ENCODE results near the gene AK4. TPM values are rescaled to one million over a fixed set of nuclear protein-coding genes. Genes with fewer than 3 reads are reported as not detected.

The AK4 gene
- total RNA-seq, 2 experiments from 2014 or later: 0.08 to 0.14 TPM

DNA sequence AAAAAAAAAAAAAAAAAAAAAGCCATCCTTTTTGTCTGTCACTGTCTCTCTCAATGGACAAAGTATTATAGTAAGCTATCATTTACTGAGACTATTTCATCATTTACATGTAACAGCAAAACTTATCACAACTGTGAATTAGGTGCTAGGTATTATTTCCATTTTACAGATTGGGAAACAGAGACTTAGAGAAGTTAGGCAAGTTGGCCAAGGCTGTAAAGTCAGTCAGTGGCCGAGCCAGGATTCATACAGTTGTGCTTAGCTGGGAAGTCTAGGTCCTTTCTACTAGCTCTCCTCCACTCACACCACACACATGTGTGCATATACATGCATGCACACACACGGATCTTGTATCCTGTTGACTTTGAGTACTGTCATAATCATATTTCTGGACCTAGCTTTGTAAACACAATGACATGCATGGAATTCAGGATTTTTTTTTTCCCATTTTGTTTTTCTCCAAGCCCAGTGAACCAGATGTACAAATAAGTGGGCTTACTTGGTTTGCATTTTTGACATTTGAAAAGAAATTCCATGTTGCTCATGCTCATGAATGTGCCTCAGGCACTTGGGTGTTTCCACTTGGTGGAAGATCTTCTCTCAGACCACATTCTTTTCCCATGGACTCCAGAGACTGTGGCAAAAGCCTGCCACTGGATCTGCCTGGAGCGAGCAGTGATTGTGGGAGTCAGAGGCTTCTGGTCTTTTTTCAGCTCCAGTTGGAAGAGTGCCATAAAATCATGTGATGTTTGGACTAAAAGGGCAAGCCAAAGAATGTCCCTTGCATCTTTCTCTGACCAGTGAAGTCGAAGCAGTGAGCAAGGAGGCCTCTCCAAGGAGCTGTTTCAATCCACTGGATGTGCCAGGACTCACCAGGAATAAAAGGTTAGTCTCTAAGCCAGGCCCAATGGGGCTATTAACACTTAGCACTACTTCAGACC lies 99.7 kb downstream of the AK4 start:
- H3K9me3 Mint-ChIP-seq: no peaks in the 10 kb centered on the region
- H3K4me1 ChIP-seq (ENCODE audit: insufficient read depth, low read length): no peaks in the 10 kb centered on the region
- ATAC-seq (ENCODE audit: poor library complexity) (no peak), DNase-seq (no peak)
- intact Hi-C loops (cut with DNase I, micrococcal nuclease): no loop called here
- no peak overlapping the region for H3K27ac Mint-ChIP-seq
- no peaks in the 10 kb centered on the region for H3K36me3 Mint-ChIP-seq (ENCODE audit: low read depth)
- H3K36me3 ChIP-seq (ENCODE audit: insufficient read depth, low read length): no peaks in the 10 kb centered on the region
- H3K4me3 Mint-ChIP-seq: no peak overlapping the region
- H3K4me1 Mint-ChIP-seq (ENCODE audit: low read depth): no peaks in the 10 kb centered on the region
- H3K4me3 ChIP-seq (ENCODE audit: low read length): no peak overlapping the region
- TF ChIP-seq CTCF (IDR thresholded peaks at IDR 0.05): no peak
- ChIA-PET CTCF (no interaction called here), POLR2A (no interaction called here)
- H3K27ac ChIP-seq (ENCODE audit: low read depth in 1 of 2, low read length in 2 of 2): no peak overlapping the region
- H3K9me3 ChIP-seq (ENCODE audit: control insufficient read depth in 1 of 2, insufficient read depth in 1 of 2, low read length in 2 of 2): no peaks in the 10 kb centered on the region
- peaks cover 38% of the 10 kb centered on the region for H3K27me3 Mint-ChIP-seq
- peaks cover 0 to 24% of the 10 kb centered on the region in 2 experiments for H3K27me3 ChIP-seq (ENCODE audit: control insufficient read depth in 1 of 2, insufficient read depth in 2 of 2, low read length in 2 of 2)

DNA sequence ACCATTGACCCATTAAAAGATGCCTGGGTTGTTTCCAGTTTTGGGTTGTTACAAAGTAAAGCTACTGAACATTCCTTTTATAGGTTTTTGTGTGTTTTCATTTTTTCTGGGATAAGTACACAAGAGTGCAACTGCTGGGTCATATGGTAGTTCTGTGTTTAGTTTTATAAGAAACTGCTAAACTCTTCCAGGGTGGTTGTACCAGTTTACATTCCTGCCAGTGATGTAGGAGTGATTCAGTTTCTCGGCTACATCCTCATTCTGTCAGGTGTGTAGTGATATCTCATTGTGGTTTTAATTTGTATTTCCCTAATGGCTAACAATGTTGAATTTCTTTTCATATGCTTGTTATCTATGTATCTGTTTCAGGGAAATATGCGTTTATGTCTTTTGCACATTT lies 102.8 kb downstream of the AK4 start:
- no peak for DNase-seq
- intact Hi-C loops (cut with DNase I, micrococcal nuclease): loop anchor here in 1 of 2 experiments (5.0 kb wide), 1 partner anchor 171 kb away; the partner anchor contains the start of genes LEPR and LEPROT
- peaks cover 12% of the 10 kb centered on the region for H3K4me1 Mint-ChIP-seq (ENCODE audit: low read depth)
- Histone ChIP-seq H3K36me3 (ENCODE audit: insufficient read depth, low read length) (no peaks in the 10 kb centered on the region), H3K4me1 (ENCODE audit: insufficient read depth, low read length) (peaks cover 21% of the 10 kb centered on the region), H3K27ac (ENCODE audit: low read depth in 1 of 2, low read length in 2 of 2) (no peak overlapping the region), H3K9me3 (ENCODE audit: control insufficient read depth in 1 of 2, insufficient read depth in 1 of 2, low read length in 2 of 2) (no peaks in the 10 kb centered on the region), H3K4me3 (ENCODE audit: low read length) (no peak overlapping the region), H3K27me3 (ENCODE audit: control insufficient read depth in 1 of 2, insufficient read depth in 2 of 2, low read length in 2 of 2) (peaks cover 3 to 5% of the 10 kb centered on the region in 2 experiments)
- TF ChIP-seq CTCF (IDR thresholded peaks at IDR 0.05): no peak
- CTCF ChIA-PET: no interaction called here
- H3K27ac Mint-ChIP-seq: no peak overlapping the region
- no peak overlapping the region for H3K4me3 Mint-ChIP-seq
- H3K9me3 Mint-ChIP-seq: no peaks in the 10 kb centered on the region
- ATAC-seq (ENCODE audit: poor library complexity): no peak
- peaks cover 3% of the 10 kb centered on the region for H3K36me3 Mint-ChIP-seq (ENCODE audit: low read depth)
- POLR2A ChIA-PET: interaction anchor here (1.7 kb wide), 1 partner anchor 169 kb away, joined by 4 read pairs; the partner anchor contains the start of genes LEPR and LEPROT
- peaks cover 26% of the 10 kb centered on the region for H3K27me3 Mint-ChIP-seq

- TF ChIP-seq CTCF (IDR thresholded peaks at IDR 0.05): no peak
- intact Hi-C loops (cut with DNase I, micrococcal nuclease): loop anchor here (2.0 to 5.0 kb wide), 2 partner anchors 167 to 168 kb away; partner anchors contain the start of genes LEPR (in 2 of the 2) and LEPROT (in 2 of the 2)
- Mint-ChIP-seq H3K9me3 (no peaks in the 10 kb centered on the region), H3K27me3 (peaks cover 15% of the 10 kb centered on the region), H3K4me3 (peak overlapping the region; percentile 91), H3K36me3 (ENCODE audit: low read depth) (peaks cover 3% of the 10 kb centered on the region), H3K27ac (peak overlapping the region; percentile 57), H3K4me1 (ENCODE audit: low read depth) (peaks cover 12% of the 10 kb centered on the region)
- Histone ChIP-seq H3K9me3 (ENCODE audit: control insufficient read depth in 1 of 2, insufficient read depth in 1 of 2, low read length in 2 of 2) (no peaks in the 10 kb centered on the region), H3K36me3 (ENCODE audit: insufficient read depth, low read length) (no peaks in the 10 kb centered on the region), H3K4me3 (ENCODE audit: low read length) (peak overlapping the region; percentile 63), H3K27ac (ENCODE audit: low read depth in 1 of 2, low read length in 2 of 2) (no peak overlapping the region), H3K4me1 (ENCODE audit: insufficient read depth, low read length) (peaks cover 21% of the 10 kb centered on the region), H3K27me3 (ENCODE audit: control insufficient read depth in 1 of 2, insufficient read depth in 2 of 2, low read length in 2 of 2) (peaks cover 3 to 5% of the 10 kb centered on the region in 2 experiments)
- CTCF ChIA-PET: interaction anchor here (1.3 to 1.5 kb wide), 2 partner anchors 10 to 164 kb away, joined by 4 read pairs; no protein-coding TSS in a partner anchor
- peak; percentile 25 for ATAC-seq (ENCODE audit: poor library complexity)
- POLR2A ChIA-PET: interaction anchor here (0.6 to 2.8 kb wide), 7 partner anchors 11 to 1192 kb away, joined by 3 to 37 read pairs (median 4); partner anchors contain the start of genes JAK1, LEPR and LEPROT
- DNase-seq: no peak
Measured at GRCh38 chr1:65253800-65254319, 105.9 kb downstream of the AK4 start.

Data from CD4-positive, alpha-beta T cell (primary cell).